ENCODE data around the gene CTIF. TPM values are rescaled to one million over a fixed set of nuclear protein-coding genes. Genes with fewer than 3 reads are reported as not detected.
"Not testable (repeated sequence)": the region's sequence is repeated elsewhere in the genome, so short reads cannot be mapped to it uniquely, and the experiment has no call there.

The CTIF gene
- total RNA-seq, 2 donors from 2014 or later = 30.6 to 61.2 TPM

DNA sequence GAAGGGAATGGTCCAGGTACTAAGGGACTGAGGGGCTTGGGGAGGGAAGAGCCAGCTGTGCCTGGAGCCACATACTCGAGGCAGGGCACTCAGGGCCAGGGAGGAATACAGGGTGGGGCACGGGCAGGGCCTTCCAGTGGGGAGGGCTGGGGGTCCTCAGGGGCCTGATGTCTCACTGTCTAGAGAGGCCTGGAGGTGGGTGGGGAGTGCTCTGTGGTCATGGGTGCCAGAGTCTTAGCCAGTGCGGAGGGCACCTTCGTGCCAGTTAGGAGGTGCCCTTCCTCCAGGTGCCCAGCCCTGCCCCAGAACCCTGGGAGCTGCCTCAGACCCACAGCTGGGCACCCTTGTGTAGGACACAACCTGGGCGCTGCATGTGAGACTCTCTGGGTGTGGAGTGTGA is 330.8 kb downstream of the CTIF start:
- no peak overlapping the region for H3K4me3 ChIP-seq
- no peaks in the 10 kb centered on the region for H3K36me3 ChIP-seq
- TF ChIP-seq CTCF (IDR thresholded peaks at IDR 0.05) = no peak
- DNase-seq (ENCODE audit: low spot score) = no peak
- no peak overlapping the region for H3K27ac ChIP-seq
- no peaks in the 10 kb centered on the region for H3K9me3 ChIP-seq
- H3K27me3 ChIP-seq = no peaks in the 10 kb centered on the region
- peaks cover 0 to 25% of the 10 kb centered on the region in 2 donors for H3K4me1 ChIP-seq

DNA sequence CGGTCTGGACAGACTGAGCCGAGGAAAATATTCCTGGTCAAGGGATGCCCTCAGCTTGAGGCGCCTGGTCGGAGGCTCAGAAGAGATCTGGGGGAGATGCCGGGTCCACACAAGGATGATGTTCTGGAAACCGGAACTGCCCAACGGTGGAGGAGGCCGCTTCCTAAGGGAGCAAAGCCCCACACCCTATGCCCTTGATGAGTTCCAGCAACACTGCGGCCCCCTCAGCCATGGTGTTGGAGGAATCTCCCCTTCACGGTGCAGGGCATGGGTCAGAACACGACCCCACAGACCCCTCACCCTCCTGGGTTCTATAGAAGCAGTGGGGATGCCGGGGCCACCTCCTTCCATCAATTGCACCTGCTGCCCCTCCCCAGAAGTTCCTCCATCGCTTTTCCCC is 332.1 kb downstream of the CTIF start:
- not testable (repeated sequence) for H3K9me3 ChIP-seq; H3K27me3 ChIP-seq; H3K4me3 ChIP-seq; H3K36me3 ChIP-seq; DNase-seq (ENCODE audit: low spot score); H3K27ac ChIP-seq
- peaks cover 0 to 36% of the 10 kb centered on the region in 2 donors for H3K4me1 ChIP-seq

DNA sequence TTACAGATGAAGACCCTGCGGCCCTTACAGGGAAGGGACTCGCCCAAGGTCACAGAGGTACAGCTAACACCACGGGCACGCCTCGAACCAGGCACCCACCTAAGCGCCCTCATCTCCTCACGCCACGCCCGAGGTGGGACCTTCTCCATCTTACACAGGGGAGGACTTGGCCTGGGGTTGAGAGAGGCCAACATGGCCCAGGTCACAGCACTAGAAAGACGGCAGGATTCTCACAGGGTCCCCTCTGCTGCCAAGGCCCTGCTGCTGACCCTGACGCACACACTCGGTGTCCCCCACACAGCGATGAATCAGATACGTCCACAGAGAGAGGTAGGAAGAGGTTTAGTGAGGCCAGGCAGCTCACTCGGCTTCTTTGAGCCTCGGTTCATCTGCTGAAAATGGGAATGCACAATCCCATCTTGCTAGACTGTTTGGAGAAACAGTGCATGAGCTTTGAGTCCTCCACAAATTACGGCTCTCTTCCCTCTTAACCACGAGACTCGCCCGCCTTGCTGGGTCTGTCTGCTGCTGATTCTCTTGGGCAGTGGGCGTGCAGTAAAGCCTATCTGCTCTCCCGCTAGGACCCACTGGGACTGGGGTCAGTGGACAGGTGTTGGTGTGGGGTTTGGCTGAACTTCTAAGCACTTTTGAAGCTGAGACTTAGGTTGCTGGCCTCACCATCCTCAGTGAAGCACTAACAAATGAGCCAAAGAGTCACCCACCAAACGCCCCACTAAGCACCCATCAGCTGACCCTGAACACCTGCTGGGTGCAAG is 332.7 kb downstream of the CTIF start:
- Histone ChIP-seq H3K36me3 (no peaks in the 10 kb centered on the region), H3K4me3 (no peak overlapping the region), H3K27ac (no peak overlapping the region), H3K9me3 (no peaks in the 10 kb centered on the region), H3K4me1 (peaks cover 0 to 35% of the 10 kb centered on the region in 2 donors), H3K27me3 (no peaks in the 10 kb centered on the region)
- TF ChIP-seq CTCF (IDR thresholded peaks at IDR 0.05) = no peak
- DNase-seq (ENCODE audit: low spot score) = no peak

DNA sequence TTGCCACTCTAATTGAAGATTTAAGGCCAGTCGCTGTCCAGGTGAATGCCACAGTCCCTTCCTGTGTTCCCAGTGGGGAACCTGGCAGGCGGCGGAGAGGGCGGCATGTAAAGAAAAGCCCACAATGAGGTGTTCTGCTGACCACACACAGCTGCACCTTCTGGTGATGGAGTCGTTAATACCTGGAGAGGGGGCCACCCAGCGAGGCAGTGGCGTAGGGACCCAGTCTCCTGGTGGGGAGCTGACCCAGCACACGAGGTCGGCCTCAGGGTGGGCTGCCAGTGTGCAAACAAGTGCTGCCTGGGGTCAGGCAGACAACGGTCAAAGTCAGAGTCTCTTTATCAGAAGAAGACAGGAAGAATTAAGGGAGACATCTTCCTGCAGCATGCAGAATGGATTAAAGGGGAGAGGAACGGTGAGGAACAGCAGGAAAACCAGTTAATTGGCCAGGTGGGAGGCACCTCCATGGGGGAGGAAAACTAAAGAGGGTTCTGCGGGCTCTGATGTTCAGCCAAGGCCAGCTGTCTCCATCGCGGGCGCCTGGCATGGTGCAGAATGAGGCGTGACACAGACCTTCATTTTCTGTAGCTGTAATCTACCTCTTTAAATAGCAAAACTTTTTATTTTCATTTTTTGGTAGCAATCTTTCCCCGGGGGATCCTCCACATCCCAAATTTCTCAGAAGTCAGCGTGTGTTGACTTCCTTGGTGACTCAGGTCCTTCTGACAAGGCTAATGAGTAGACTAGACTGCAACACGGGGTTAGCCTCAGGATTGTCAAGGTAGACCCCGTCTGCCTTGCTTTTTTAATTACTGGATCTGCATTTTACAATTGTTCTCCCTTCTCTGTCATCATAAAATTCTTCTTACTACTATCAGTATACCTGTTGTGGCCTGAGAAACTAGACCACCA is 333.7 kb downstream of the CTIF start:
- H3K27ac ChIP-seq = peak overlapping the region; percentile 19 to 51
- no peaks in the 10 kb centered on the region for H3K9me3 ChIP-seq
- peaks cover 0 to 31% of the 10 kb centered on the region in 2 donors for H3K4me1 ChIP-seq
- H3K36me3 ChIP-seq = no peaks in the 10 kb centered on the region
- DNase-seq (ENCODE audit: low spot score) = no peak
- no peaks in the 10 kb centered on the region for H3K27me3 ChIP-seq
- no peak for TF ChIP-seq CTCF (IDR thresholded peaks at IDR 0.05)
- H3K4me3 ChIP-seq = no peak overlapping the region

- no peak overlapping the region for H3K4me3 ChIP-seq
- no peak overlapping the region for H3K27ac ChIP-seq
- no peak for DNase-seq (ENCODE audit: low spot score)
- no peaks in the 10 kb centered on the region for H3K36me3 ChIP-seq
- no peaks in the 10 kb centered on the region for H3K9me3 ChIP-seq
- no peaks in the 10 kb centered on the region for H3K27me3 ChIP-seq
- TF ChIP-seq CTCF (IDR thresholded peaks at IDR 0.05) = no peak
- H3K4me1 ChIP-seq = peaks cover 0 to 31% of the 10 kb centered on the region in 2 donors
Measured at GRCh38 chr18:48874233-48874632, 335.4 kb downstream of the CTIF start.

GRCh38 chr18:48874701-48875162 is 335.9 kb downstream of the CTIF start:
- TF ChIP-seq CTCF (IDR thresholded peaks at IDR 0.05) = no peak
- peaks cover 0 to 31% of the 10 kb centered on the region in 2 donors for H3K4me1 ChIP-seq
- no peak overlapping the region for H3K27ac ChIP-seq
- H3K36me3 ChIP-seq = no peaks in the 10 kb centered on the region
- no peak overlapping the region for H3K4me3 ChIP-seq
- DNase-seq (ENCODE audit: low spot score) = no peak
- no peaks in the 10 kb centered on the region for H3K27me3 ChIP-seq
- H3K9me3 ChIP-seq = no peaks in the 10 kb centered on the region

All from right atrium auricular region (tissue), 2 donors.